Activated gamma-delta T cell treated with Interleukin-2 at 50 U/mL for 16 hours (primary cell): ENCODE measurements around the gene TSPAN15.

Source experiments
- DNase-seq: peaks from one replicate; pipeline ENCODE4 v3.0.0-alpha.2; 2020

Gene TSPAN15

GRCh38 chr10:69489506-69490090, 38.3 kb downstream of the TSPAN15 start:
- no peak for DNase-seq

- DNase-seq, result no peak
These were observed 39.6 kb downstream of the TSPAN15 start for GRCh38 chr10:69490876-69491275.

GRCh38 chr10:69491611-69492010, 40.3 kb downstream of the TSPAN15 start:
- no peak for DNase-seq

DNA sequence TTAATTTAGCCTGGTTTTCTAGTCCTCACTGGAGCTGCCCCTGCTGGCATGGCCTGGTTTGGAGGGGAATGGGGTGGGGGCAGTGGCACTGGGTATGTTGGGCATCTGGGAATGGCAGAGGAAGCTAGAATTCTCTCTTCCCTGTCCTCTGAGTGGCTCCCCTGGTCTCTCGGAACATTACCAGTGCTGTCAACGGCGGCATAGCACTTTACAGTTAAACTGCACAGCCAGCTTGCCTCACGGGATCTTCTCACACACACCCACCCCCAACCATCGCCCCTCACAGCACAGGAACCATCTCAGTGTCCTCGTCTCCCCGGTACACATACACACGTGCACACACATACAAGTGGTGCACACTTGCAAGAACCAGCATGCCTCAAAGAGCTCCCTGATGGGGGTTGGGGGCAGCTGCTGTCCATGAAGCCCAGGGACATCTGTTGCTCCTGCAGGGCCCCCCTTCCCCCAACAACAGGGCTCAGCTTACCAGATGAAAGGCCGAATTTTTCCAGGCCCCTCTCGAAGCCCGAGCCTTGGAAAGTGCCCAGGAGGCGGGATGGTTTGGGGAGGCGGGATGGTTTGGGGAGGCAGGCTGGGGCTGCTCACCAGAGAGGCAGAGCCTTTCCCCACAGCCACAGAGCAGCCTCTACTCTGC, 41.0 kb downstream of the TSPAN15 start:
- DNase-seq, result no peak

GRCh38 chr10:69492746-69493462, 41.6 kb downstream of the TSPAN15 start:
- DNase-seq, result no peak

GRCh38 chr10:69494626-69495558, 43.6 kb downstream of the TSPAN15 start:
- DNase-seq, result no peak

DNA sequence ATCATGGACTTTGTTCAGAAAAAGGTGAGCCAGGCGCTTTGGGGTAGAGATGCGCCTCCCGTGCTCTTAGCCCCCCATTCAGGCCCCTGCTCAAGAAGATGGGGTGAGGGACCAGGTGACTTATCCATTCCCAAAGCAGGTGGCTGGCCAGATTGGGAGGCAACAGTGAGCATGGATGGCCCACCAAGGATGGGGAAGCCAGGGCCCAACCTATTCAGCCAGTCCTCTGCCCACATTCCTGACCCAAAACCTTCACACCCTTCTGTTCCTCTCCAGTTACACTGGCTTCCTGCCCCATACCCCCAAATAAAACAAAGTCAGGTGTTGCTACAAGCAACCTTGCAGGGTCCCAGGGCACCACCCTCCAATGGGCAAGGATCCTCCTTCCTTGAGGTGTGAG, 44.4 kb downstream of the TSPAN15 start:
- DNase-seq, result no peak

DNA sequence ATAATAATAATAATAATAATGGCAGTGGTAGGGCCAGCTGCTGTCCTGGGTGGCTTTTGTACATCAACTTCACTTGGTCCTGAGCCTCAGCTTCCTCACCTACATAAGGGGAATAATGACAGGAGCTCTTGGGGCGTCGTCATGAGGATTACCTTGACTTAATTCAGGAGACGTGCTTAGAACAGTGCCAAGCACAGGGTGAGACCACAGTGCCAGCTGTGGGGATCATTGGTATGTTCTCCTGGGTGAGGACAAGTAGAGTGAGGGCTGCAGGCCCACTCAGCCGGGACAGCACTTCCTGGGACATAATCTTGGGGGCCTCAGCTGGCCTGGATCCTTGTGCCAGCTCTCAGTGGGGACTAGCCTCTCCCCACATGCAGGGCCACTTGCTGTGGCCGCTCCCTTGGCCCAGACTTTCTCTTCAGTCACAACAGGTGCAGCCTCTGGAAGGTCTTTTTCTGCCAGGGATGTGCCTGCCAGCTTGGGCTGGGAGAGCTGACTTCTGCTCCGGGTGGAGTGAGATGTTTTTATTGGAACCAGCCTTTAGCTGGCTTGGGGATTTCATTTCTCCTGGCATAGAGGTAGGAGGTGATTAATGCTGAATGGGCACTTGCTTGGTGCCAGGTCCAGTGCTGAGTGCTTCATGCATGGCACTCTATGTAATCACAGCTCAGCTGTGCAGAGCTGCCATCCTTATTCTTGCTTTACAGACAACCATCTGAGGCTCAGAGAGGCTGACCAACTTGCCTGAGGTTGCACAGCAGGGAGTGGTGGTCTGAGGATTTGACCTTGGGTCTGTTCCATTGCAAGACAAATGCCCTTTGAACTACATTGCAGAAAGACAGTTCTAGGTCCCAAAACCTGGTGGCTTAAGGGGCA, 45.3 kb downstream of the TSPAN15 start:
- DNase-seq, result no peak

DNA sequence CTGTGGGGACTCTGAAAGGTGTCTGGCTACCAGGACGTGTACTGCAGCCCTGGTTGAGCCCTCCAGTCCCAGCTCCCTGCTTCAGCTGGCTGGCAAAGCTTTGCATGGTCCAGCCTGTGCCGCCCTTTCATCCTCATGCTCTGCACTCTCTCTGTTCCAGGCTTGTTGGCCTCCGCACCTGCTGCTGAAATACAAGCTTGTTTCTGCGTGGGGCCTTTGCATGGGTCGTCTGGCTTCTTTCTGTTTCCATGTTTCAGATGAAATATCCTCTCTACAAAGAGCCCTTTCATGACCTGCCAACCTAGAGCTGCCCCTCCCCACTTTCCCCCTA, 45.9 kb downstream of the TSPAN15 start:
- DNase-seq, result no peak

GRCh38 chr10:69497611-69498390, 46.5 kb downstream of the TSPAN15 start:
- DNase-seq, result no peak

- DNase-seq, result no peak
These were observed 47.6 kb downstream of the TSPAN15 start for GRCh38 chr10:69498711-69499471.

- DNase-seq, result no peak
These were observed 48.7 kb downstream of the TSPAN15 start for GRCh38 chr10:69499726-69500689.

GRCh38 chr10:69500864-69501468, 49.7 kb downstream of the TSPAN15 start:
- DNase-seq, result no peak

DNA sequence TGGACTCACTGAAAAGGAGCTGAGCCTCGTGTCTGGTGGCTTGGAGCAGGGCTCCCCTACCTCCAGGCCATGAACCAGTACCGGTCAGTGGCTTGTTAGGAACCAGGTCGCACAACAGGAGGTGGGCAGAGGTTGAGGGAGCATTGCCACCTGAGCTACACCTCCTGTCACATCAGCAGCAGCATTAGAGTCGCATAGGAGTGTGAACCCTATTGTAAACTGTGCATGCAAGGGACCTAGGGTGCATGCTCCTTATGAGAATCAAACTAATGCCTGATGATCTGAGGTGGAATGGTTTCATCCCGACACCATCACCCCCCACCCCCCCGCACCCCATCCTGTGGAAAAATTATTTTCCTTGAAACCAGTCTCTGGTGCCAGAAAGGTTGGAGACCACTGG, 50.4 kb downstream of the TSPAN15 start:
- no peak for DNase-seq

DNA sequence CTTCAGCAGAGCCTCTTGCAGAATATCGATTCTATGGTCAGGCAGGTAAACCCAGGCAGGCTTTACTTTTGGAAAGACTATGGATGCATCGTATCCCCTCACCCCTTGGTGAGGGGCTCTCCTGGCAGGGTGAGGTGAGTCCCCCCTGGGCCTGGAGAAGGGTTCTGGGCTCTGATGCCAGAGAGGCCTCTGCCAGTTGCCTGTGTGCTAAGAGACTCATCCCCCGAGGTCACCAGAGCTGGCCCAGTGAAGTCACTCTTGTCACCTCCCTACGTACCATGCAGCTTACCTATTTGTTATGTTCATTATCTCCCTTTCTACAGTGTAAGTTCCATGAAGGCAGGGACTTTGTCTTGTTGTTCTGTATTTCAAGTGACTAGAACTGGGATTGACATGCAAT, 51.3 kb downstream of the TSPAN15 start:
- DNase-seq, result no peak

- no peak for DNase-seq
These were observed 52.0 kb downstream of the TSPAN15 start for GRCh38 chr10:69503001-69503895.

DNA sequence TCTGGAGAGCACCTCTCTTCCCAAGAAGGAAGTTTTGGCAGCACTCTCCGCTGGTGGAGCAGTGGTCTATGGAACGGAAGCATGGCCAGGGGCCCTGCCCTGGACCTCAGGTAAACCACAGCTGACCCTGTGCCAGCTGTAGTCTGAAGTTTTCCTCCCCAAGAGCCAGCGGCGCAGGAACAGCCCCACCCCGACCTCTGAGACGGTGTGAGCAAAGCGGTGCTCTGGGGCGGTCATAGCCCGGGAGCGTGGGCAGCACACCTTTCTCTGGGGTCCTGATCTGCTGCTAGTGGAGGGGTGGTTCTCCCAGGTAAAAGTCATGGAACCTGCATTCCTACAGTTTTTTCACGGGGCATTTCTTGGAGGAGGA, 52.6 kb downstream of the TSPAN15 start:
- no peak for DNase-seq
